HG03159 (cell line): ENCODE measurements around the gene ADAMTS4.
A peak's percentile ranks its signal among the peaks of the same experiment; 100 is the strongest.

ENCODE experiments used
- ATAC-seq: cut with Tn5 transposase; IDR thresholded peaks from one replicate; pipeline ENCODE4 v1.9.1; 2021; ENCODE audit warnings: mild to moderate bottlenecking, moderate library complexity; ENCODE audit not compliant: unreplicated experiment

The ADAMTS4 gene

DNA sequence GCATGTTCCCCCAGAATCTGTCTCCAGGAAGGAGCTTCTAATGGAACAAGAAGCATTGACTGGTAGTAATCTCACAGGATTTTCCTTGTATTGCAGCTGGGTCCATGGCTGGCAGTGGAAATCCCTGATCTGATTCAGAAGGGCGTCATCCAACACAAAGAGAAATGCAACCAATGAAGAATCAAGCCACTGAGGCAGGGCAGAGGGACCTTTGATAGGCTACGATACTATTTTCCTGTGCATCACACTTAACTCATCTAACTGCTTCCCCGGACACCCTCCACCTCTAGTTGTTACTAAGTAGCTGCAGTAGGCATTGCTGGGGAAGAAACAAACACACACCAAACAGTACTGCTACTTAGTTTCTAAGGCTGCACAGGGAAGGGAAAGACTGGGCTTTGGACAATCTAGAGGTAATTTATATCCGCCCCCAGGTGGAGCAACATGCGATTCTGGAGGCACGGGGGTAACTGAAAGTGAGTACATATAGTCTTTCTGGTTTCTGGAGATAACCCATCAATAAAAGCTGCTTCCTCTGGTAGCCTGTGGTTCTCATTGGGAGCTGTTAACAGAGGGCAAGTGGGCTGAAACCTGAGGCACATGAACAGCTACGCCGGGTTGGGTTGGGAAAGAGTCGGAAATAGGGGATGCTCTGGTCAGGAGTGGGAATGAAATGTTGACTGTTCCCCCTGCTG, 40.4 kb downstream of the ADAMTS4 start:
- ATAC-seq, result no peak

DNA sequence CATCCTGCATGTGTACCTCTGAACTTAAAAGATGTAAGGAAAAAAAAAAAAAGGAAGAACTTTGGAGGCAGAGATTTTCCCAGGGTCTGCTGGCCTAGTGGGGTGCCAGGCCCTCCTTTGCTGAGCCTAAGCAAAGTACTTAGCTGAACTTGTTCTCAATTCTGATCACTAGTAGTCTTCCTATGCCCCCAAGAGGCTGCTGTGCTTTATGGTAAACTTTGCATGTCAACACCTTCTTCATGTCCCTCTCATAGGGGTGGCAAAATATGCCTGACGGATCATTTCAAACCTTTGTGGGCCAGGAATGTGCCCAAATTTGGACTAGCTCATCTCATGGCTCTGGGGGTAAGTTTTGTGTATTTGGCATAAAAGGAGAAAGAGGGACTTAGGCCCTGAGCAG, 41.0 kb downstream of the ADAMTS4 start:
- ATAC-seq, result no peak

DNA sequence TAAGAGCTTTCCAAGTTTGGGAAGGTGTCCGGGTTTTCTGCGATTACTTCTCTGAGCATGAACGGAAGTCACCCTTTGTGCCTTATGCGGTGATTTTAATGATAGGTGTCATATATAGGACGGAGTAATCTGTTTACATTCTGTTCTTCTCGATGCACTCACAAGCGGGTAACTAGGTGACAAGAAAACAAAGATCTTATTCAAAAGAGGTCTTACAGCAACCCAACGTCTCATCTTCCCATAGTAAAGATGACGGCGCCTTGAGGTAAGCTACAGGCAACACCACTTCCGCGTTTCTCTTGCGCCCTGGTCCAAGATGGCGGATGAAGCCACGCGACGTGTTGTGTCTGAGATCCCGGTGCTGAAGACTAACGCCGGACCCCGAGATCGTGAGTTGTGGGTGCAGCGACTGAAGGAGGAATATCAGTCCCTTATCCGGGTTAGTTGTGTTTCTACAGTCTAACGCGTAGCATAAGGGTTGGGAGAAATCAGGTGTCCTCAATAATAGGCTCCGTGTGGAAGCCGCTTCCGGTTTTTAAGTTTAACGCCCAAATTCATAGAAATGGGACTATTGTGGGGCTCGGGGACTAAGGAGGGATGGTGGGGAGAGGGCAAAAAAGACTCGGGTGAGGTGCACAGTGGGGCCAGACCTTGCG, 45.0 kb downstream of the ADAMTS4 start, which contains the start of gene UFC1:
Gene UFC1 (plus strand): TSS at position 297 of the 656 bp plus-strand sequence. CDS start 20 bp downstream, at position 317.
- ATAC-seq, result peak; percentile 80

DNA sequence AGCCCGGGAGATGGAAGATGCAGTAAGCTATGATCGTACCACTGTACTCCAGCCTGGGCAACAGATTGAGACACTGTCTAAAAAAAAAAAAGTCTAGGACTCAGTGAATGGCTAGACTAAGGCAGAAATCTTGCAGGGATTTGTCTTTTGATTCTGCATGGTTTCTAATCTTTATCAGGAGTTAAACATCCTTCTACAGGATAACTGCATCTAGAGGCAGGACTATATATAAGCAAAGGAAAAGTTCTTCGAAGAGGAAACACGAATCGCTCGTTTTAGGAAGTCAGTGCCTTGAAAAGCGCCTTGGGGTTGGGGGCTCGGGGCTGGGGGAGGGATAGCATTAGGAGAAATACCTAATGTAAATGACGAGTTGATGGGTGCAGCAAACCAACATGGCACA, 45.7 kb downstream of the ADAMTS4 start:
- ATAC-seq, result peak; percentile 11

DNA sequence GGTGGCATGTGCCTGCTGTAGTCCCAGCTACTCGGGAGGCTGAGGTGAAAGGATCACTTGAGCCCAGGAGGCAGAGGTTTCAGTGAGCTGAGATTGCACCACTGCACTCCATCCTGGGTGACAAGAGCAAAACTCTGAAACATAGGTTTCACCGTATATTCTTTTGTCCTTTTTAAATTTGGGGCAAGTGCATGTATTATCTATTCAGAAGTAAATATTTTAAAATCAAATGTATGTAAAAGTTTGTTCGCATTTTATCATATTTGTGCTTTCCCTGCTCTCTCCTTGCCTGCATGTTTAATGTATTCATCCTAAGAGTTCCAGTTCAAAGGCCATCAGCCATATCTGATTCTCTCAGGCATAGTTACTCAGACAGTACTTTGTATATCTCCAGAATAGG, 53.0 kb downstream of the ADAMTS4 start:
- no peak for ATAC-seq

DNA sequence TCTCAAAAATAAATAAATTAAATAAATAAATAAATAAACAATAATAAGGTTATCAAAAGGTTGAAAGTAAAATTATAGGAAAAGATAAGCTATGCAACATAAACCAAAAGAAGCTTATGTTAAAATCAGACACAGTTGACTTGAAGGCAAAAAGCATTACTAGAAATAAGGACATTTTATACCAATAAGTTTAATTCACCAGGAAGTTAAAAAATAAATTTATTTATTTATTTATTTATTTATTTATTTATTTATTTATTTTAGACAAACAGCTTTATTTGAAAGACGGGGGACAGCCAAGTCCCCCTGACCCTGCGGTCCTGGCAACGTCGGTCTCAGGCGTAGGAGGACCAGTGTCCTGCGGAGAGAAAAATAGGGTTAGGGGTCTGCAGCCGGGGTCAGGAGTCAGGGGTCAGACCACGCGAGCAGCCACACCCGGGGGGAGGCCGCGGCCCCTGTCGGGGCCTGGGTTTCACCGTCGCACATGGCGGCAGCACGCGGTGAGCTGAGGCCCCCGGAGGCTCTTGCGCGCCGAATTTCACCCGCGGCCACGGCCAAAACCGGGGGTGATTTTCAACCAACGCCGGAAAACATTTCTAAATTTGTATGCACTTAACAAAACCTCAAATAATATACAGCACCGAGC, 58.0 kb downstream of the ADAMTS4 start:
- ATAC-seq, result no peak

DNA sequence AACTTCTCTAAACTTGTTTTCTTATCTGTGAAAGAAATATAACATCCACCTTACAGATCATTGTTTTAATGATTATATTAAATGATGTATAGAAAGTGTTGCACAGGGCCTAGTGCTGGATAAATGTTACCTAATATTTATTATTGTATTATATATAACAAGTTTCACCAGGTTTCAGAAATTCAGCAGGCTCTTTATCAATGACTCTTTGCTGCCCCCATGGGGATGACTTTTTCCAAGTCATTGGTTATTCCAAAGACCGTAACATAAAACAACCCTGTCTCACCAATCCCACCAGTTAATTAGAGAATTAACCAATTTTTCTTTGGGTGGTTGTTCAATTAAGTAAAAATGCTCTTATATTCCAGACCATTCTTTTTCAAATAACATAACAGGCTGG, 59.1 kb downstream of the ADAMTS4 start:
- ATAC-seq, result no peak

DNA sequence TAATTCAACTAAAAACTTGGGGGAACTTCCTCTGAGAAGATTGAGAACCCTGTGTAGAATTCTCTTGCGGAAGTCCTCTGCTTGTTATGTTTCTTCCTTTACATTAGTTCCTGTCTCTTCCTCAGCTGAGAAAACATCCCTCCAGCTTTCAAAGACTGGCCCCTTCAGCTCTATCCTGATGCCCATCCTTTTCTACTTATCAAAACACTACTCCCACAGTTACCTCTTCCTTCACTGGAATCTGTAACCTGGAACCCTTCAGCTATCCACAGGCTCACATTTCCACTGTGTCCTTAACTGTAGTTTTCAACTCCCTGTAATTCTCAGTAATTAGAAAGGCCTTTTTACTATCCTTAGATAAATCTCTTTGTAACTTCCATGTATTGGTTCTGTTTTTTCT, 60.4 kb downstream of the ADAMTS4 start:
- ATAC-seq, result no peak

DNA sequence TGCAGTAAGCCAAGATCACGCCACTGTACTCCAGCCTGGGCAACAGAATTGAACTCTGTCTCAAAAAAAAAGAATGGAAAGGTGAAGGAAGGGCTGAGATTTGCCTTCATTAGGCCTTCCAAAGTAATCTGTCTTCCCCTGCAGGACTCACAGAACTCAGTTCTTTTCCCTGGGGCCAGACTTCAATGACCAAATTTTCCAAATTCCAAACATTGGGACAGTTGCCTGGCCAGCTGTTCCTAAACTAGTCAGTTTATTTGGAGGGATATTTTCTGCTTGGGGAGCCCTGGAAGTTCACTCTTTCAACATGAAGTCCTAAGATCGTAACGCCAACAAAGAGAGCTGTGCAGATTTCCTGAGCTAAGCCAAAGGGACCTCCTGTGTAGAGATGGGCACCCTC, 61.0 kb downstream of the ADAMTS4 start:
- ATAC-seq, result no peak
